ENCODE results near the gene BGLAP.

BGLAP gene

GRCh38 chr1:156284757-156285156, 42.8 kb downstream of the BGLAP start:
- Mint-ChIP-seq H3K4me1 (ENCODE audit: low read depth) (peaks cover 27% of the 10 kb centered on the region), H3K27me3 (no peaks in the 10 kb centered on the region), H3K9me3 (ENCODE audit: low read depth) (no peaks in the 10 kb centered on the region), H3K27ac (no peak overlapping the region), H3K36me3 (no peaks in the 10 kb centered on the region), H3K4me3 (peak overlapping the region; percentile 38)

- Mint-ChIP-seq H3K27ac (no peak overlapping the region), H3K36me3 (no peaks in the 10 kb centered on the region), H3K4me1 (ENCODE audit: low read depth) (peaks cover 22% of the 10 kb centered on the region), H3K9me3 (ENCODE audit: low read depth) (no peaks in the 10 kb centered on the region), H3K4me3 (no peak overlapping the region), H3K27me3 (no peaks in the 10 kb centered on the region)
Observed at GRCh38 chr1:156285437-156285836, 43.5 kb downstream of the BGLAP start.

- Mint-ChIP-seq H3K4me3 (no peak overlapping the region), H3K36me3 (no peaks in the 10 kb centered on the region), H3K9me3 (ENCODE audit: low read depth) (no peaks in the 10 kb centered on the region), H3K27me3 (no peaks in the 10 kb centered on the region), H3K27ac (no peak overlapping the region), H3K4me1 (ENCODE audit: low read depth) (peaks cover 17% of the 10 kb centered on the region)
Observed at GRCh38 chr1:156286061-156286460, 44.1 kb downstream of the BGLAP start.

- no peaks in the 10 kb centered on the region for H3K36me3 Mint-ChIP-seq
- H3K9me3 Mint-ChIP-seq (ENCODE audit: low read depth), result no peaks in the 10 kb centered on the region
- H3K27me3 Mint-ChIP-seq, result no peaks in the 10 kb centered on the region
- no peak overlapping the region for H3K4me3 Mint-ChIP-seq
- peak overlapping the region; percentile 6 for H3K27ac Mint-ChIP-seq
- H3K4me1 Mint-ChIP-seq (ENCODE audit: low read depth), result peaks cover 4% of the 10 kb centered on the region
Observed at GRCh38 chr1:156289857-156290256, 47.9 kb downstream of the BGLAP start.

GRCh38 chr1:156291226-156292061, 49.5 kb downstream of the BGLAP start:
- Mint-ChIP-seq H3K4me3 (no peak overlapping the region), H3K9me3 (ENCODE audit: low read depth) (no peaks in the 10 kb centered on the region), H3K36me3 (no peaks in the 10 kb centered on the region), H3K27me3 (no peaks in the 10 kb centered on the region), H3K4me1 (ENCODE audit: low read depth) (peaks cover 16% of the 10 kb centered on the region), H3K27ac (peak overlapping the region; percentile 50)

Measured in activated naive CD8-positive, alpha-beta T cell (primary cell).